Keratinocyte (primary cell): Measurements from ENCODE around the gene RAD23B.

Source experiments
- EZH2 ChIP-seq: IDR thresholded peaks from one replicate; pipeline ENCODE4 v1.6.1; 2012; ENCODE audit warnings: inconsistent platforms, mild to moderate bottlenecking, low read length, moderate library complexity
- TF ChIP-seq, protein P1 (sequence below), 3 experiments: IDR thresholded peaks in 1 of 3; conservative IDR thresholded peaks in 1 of 3; optimal IDR thresholded peaks in 1 of 3; 2 replicates in 2 of 3; 3 replicates in 1 of 3; pipeline versions ENCODE3 to v1.5.1; 2011; ENCODE audit warnings: low read length in 3 of 3, mild to moderate bottlenecking in 3 of 3, moderate library complexity in 2 of 3, control low read depth in 1 of 3, inconsistent platforms in 1 of 3; ENCODE audit not compliant: insufficient read depth in 2 of 3; ENCODE audit errors: extremely low read depth in 1 of 3

DNA sequence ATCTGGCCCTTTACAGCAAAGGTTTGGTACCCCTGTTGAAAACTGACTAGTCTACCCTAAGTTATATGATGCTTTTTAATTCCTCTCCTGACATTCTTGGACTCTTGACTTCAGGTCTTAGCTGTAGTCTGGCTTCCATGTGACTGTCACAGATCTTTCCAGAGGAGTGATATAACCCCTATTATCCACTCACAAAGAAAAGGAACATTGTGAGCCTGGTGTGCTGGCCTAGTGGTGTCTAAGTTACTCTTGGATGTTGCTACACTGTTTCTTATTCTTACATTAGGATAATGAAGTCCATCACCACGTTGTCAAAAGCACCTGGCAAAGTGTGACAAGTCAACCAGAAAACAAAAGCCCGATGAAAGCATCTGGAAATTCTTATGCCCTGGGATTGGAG is 49.8 kb downstream of the RAD23B start:
- TF ChIP-seq, protein P1, sequence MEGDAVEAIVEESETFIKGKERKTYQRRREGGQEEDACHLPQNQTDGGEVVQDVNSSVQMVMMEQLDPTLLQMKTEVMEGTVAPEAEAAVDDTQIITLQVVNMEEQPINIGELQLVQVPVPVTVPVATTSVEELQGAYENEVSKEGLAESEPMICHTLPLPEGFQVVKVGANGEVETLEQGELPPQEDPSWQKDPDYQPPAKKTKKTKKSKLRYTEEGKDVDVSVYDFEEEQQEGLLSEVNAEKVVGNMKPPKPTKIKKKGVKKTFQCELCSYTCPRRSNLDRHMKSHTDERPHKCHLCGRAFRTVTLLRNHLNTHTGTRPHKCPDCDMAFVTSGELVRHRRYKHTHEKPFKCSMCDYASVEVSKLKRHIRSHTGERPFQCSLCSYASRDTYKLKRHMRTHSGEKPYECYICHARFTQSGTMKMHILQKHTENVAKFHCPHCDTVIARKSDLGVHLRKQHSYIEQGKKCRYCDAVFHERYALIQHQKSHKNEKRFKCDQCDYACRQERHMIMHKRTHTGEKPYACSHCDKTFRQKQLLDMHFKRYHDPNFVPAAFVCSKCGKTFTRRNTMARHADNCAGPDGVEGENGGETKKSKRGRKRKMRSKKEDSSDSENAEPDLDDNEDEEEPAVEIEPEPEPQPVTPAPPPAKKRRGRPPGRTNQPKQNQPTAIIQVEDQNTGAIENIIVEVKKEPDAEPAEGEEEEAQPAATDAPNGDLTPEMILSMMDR (optimal IDR thresholded peaks at IDR 0.05 in 1 of 3, IDR thresholded peaks at IDR 0.05 in 1 of 3, conservative IDR thresholded peaks at IDR 0.05 in 1 of 3; ENCODE audit: extremely low read depth in 1 of 3, insufficient read depth in 2 of 3, low read length in 3 of 3) = no peak
- TF ChIP-seq EZH2 = no peak
